Astrocyte of the spinal cord (primary cell): ENCODE results near the gene SETDB2.

ENCODE experiments used
- DNase-seq: peaks from one replicate; pipeline ENCODE4 v3.0.0; 2011; ENCODE audit warnings: low read depth, low spot score
- H3K4me3 ChIP-seq: 2 replicates; pipeline ENCODE4 v1.5.1; 2011; ENCODE audit warnings: low read depth, mild to moderate bottlenecking, low read length, moderate library complexity
- in situ Hi-C: cut with HindIII; loops from 2 replicates; pipeline ENCODE4 v1.10.0; 2017; ENCODE audit warnings: low sequenced_read_pairs
- TF ChIP-seq, protein P1 (sequence below): IDR thresholded peaks from 2 replicates; pipeline ENCODE4 v1.5.1; 2012; ENCODE audit warnings: low read depth, mild to moderate bottlenecking, low read length, inconsistent platforms

The SETDB2 gene

DNA sequence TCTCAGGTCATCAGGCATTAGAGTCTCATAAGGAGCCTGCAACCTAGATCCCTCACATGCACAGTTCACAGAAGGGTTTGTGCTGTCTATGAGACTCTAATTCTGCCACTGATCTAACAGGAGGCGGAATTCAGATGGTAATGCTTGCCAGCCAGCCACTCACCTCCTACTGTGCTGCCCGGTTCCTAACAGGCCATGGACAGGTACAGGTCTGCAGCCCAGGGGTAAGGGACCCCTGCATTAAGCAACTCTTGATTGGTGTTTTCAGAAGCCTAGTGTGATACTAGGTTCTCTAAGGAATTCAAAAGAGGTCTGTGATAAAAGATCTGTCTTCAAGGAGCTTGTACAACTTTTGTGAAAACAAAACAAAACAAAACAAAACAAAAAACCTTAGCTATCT, 31.3 kb upstream of the SETDB2 start:
- TF ChIP-seq, protein P1, sequence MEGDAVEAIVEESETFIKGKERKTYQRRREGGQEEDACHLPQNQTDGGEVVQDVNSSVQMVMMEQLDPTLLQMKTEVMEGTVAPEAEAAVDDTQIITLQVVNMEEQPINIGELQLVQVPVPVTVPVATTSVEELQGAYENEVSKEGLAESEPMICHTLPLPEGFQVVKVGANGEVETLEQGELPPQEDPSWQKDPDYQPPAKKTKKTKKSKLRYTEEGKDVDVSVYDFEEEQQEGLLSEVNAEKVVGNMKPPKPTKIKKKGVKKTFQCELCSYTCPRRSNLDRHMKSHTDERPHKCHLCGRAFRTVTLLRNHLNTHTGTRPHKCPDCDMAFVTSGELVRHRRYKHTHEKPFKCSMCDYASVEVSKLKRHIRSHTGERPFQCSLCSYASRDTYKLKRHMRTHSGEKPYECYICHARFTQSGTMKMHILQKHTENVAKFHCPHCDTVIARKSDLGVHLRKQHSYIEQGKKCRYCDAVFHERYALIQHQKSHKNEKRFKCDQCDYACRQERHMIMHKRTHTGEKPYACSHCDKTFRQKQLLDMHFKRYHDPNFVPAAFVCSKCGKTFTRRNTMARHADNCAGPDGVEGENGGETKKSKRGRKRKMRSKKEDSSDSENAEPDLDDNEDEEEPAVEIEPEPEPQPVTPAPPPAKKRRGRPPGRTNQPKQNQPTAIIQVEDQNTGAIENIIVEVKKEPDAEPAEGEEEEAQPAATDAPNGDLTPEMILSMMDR = no peak
- DNase-seq = no peak
- in situ Hi-C loops = no loop called here
- no peak overlapping the region for H3K4me3 ChIP-seq

DNA sequence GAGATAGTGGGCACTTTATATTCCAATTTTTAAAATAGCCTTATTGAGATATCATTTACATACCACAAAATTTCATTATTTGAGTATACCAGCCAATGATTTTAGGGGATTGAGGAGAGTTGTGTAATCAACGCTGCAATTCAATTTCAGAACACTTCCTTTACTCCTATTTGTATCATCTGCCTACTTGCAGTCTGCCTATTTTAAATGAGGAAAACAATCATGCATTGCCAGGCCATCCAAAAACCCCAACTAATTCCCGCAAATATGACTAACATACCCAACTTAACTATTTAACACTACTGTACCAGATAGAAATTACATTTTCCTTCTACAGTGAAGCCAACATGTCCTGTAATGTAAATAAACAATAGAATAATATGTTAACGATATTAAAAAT, 26.9 kb upstream of the SETDB2 start:
- in situ Hi-C loops = no loop called here
- DNase-seq = no peak
- TF ChIP-seq, protein P1 = no peak
- no peak overlapping the region for H3K4me3 ChIP-seq

DNA sequence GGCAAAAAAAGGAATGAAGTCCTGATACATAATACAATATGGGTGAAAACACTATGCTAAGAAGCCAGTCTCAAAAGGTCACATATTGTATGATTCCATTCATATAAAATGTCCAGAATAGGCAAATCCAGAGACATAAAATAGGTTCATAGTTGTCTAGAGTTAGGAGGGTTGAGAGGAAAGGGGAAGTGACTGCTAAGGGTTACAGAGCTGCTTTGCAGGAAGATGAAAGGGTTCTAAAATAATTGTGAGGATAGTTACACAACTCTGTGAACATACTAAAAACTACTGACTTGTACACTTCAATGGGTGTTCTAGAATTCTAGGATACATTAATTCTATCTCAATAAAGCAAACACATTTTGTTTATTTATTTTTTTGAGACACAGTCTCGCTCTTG, 25.9 kb upstream of the SETDB2 start:
- no peak overlapping the region for H3K4me3 ChIP-seq
- DNase-seq = no peak
- TF ChIP-seq, protein P1 = no peak
- in situ Hi-C loops = no loop called here

DNA sequence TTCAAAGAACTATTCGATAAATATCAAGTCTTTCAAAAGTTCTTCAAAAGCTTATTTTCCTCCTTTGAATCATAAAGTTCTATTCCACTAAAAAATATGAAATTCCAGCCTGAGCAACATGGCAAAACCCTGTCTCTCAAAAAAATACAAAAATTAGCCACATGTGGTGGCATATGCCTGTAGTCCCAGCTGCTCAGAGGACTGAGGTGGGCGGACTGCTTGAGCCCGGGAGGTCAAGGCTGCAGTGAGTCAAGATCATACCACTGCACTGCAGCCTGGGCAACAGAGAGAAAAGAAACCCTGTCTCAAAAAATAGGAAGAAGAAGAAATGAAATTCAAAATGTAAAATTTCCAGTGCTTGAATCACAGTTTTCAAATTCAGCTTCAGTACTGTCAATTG, 24.8 kb upstream of the SETDB2 start:
- TF ChIP-seq, protein P1 = no peak
- in situ Hi-C loops = no loop called here
- peak; percentile 2 for DNase-seq
- H3K4me3 ChIP-seq = no peak overlapping the region

DNA sequence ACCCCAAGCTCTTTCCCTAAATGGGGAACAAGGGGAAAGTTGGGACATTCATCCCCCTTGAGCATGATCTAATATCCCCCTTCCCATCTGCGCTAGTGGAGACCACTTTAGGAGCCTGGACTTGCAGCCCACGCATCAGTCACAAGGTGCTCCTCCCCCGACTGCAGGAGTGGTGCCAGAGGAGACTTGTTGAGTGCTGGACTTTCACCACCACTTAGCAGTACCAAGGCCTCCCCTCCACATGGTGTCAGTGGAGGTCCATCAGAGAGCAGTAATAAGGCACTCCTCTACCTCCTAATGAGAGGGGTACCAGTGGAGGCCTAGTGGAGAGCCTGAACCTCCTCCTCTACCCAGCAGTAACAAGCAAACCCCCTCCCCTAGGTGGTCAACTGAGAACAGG, 22.7 kb upstream of the SETDB2 start:
- in situ Hi-C loops = no loop called here
- TF ChIP-seq, protein P1 = peak; percentile 3
- no peak for DNase-seq
- no peak overlapping the region for H3K4me3 ChIP-seq

DNA sequence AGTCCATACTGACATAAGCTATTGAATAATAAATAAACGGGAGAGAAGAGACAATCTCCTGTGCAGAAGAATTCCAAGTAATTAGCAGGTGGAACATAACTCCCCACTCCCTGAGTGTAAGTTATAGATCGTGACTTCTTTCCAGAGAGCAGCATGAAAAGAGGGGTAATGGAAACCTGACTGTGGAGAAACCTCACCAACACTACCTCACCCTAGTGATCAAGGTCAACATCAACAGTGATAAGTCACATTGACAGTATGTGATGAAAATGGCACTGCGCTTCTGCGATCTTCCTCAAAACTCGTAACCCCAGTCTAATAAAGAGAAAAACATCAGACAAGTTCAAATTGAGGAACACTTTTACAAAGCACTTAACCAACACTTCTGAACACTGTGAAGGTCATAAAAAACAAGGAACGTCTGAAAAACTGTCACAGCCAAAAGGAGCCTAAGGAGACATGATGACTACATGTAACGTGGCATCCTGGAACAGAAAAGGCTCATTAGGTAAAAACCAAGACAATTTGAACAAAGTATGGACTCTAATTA, 20.0 kb upstream of the SETDB2 start:
- no peak overlapping the region for H3K4me3 ChIP-seq
- TF ChIP-seq, protein P1 = no peak
- DNase-seq = no peak
- in situ Hi-C loops = no loop called here
